ENCODE data around the gene ARHGAP8.
A peak's percentile ranks its signal among the peaks of the same experiment; 100 is the strongest.

The ARHGAP8 gene

GRCh38 chr22:44750481-44750880 lies 1.9 kb upstream of the ARHGAP8 start:
- Mint-ChIP-seq H3K4me1 (peaks cover 4% of the 10 kb centered on the region), H3K27me3 (peaks cover 38% of the 10 kb centered on the region), H3K27ac (ENCODE audit: low read depth) (no peak overlapping the region), H3K9me3 (no peaks in the 10 kb centered on the region), H3K36me3 (ENCODE audit: insufficient read depth) (peaks cover 2% of the 10 kb centered on the region), H3K4me3 (no peak overlapping the region)
- ATAC-seq (replicated peaks; ENCODE audit: extremely low read depth, poor library complexity, severe bottlenecking) (no peak), DNase-seq (ENCODE audit: low spot score in 2 of 2) (no peak)

GRCh38 chr22:44753189-44754042 lies 1.0 kb downstream of the ARHGAP8 start:
- Mint-ChIP-seq H3K9me3 (no peaks in the 10 kb centered on the region), H3K4me3 (peak overlapping the region; percentile 68), H3K27ac (ENCODE audit: low read depth) (no peak overlapping the region), H3K27me3 (peaks cover 68% of the 10 kb centered on the region), H3K36me3 (ENCODE audit: insufficient read depth) (no peaks in the 10 kb centered on the region), H3K4me1 (peaks cover 4% of the 10 kb centered on the region)
- ATAC-seq (replicated peaks; ENCODE audit: extremely low read depth, poor library complexity, severe bottlenecking) = no peak
- no peak for DNase-seq (ENCODE audit: low spot score in 2 of 2)

DNA sequence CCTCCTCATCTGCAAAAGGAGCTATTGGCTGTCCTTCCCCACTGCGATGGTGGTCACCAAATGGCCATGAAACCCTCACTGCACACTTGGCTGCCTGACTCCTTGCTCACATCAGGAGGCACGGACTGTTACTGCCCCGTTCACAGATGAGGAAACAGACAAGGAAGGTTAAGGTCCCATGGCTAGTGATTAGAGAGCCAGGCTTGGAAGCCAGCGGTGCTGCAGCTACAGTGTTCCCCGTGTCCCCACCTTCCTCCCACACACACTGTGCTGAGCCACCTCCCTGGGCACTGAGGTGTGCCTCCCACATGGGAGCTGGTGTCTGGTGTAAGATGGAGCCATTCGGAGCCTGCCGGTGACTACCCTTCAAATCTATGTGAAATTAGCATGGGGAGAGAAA lies 2.6 kb downstream of the ARHGAP8 start:
- Mint-ChIP-seq H3K4me3 (no peak overlapping the region), H3K9me3 (no peaks in the 10 kb centered on the region), H3K27me3 (peaks cover 75% of the 10 kb centered on the region), H3K27ac (ENCODE audit: low read depth) (no peak overlapping the region), H3K36me3 (ENCODE audit: insufficient read depth) (peaks cover 2% of the 10 kb centered on the region), H3K4me1 (peaks cover 4% of the 10 kb centered on the region)
- DNase-seq (ENCODE audit: low spot score in 2 of 2) = no peak
- no peak for ATAC-seq (replicated peaks; ENCODE audit: extremely low read depth, poor library complexity, severe bottlenecking)

DNA sequence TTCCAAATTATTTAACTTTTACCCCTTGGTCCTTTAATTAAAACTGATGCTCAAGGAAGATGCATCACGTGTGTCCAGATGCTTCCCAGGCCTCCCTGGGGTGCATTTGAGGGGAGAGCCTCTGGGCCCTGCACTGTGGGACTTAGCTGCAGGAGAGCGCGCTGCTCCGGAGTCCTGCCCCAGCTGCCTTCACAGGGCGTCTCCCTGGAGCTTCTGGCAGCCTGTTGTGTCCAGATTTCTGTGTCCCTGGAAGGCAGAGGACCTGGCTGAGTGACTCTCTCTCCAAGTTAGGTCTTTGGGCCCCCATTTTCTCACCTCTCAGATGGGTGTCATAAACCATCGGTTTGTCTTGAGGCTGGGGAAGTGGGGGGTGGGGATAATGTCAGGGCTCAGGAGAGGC lies 3.0 kb downstream of the ARHGAP8 start:
- H3K9me3 Mint-ChIP-seq = no peaks in the 10 kb centered on the region
- H3K36me3 Mint-ChIP-seq (ENCODE audit: insufficient read depth) = peaks cover 2% of the 10 kb centered on the region
- DNase-seq (ENCODE audit: low spot score in 2 of 2) = no peak
- H3K4me3 Mint-ChIP-seq = no peak overlapping the region
- H3K4me1 Mint-ChIP-seq = peaks cover 4% of the 10 kb centered on the region
- no peak overlapping the region for H3K27ac Mint-ChIP-seq (ENCODE audit: low read depth)
- ATAC-seq (replicated peaks; ENCODE audit: extremely low read depth, poor library complexity, severe bottlenecking) = no peak
- peaks cover 70% of the 10 kb centered on the region for H3K27me3 Mint-ChIP-seq

DNA sequence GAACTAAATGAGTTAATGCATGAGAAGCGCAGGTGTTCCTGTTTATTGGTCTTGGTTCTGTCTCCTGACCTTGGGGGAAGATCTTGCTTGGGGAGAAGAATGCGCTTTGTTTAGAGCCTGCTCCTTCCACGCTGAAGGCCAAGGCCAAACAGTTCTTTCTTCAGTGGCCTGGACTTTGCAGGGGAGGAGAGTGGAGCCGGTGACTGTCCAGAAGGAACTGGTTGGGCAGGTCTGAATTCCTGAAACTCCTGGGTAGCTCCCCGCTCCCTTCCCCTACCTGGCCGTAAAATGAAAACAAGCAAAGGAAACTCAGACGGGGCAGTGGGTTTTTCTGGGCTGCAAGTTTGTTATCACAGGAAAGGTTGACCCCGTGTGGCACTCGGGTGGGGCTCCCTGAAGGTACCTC lies 3.6 kb downstream of the ARHGAP8 start:
- peaks cover 2% of the 10 kb centered on the region for H3K36me3 Mint-ChIP-seq (ENCODE audit: insufficient read depth)
- peaks cover 4% of the 10 kb centered on the region for H3K4me1 Mint-ChIP-seq

GRCh38 chr22:44758344-44758973 lies 6.1 kb downstream of the ARHGAP8 start:
- ATAC-seq (replicated peaks; ENCODE audit: extremely low read depth, poor library complexity, severe bottlenecking) (no peak), DNase-seq (ENCODE audit: low spot score in 2 of 2) (no peak)
- Mint-ChIP-seq H3K27ac (ENCODE audit: low read depth) (no peak overlapping the region), H3K36me3 (ENCODE audit: insufficient read depth) (peaks cover 3% of the 10 kb centered on the region), H3K4me3 (no peak overlapping the region), H3K9me3 (no peaks in the 10 kb centered on the region), H3K27me3 (peaks cover 72% of the 10 kb centered on the region), H3K4me1 (no peaks in the 10 kb centered on the region)

More for the DNA sequence above, 3.6 kb downstream of the ARHGAP8 start:
- ATAC-seq (replicated peaks; ENCODE audit: extremely low read depth, poor library complexity, severe bottlenecking) = no peak
- H3K27me3 Mint-ChIP-seq = peaks cover 69% of the 10 kb centered on the region
- no peaks in the 10 kb centered on the region for H3K9me3 Mint-ChIP-seq
- H3K27ac Mint-ChIP-seq (ENCODE audit: low read depth) = no peak overlapping the region
- H3K4me3 Mint-ChIP-seq = no peak overlapping the region
- DNase-seq (ENCODE audit: low spot score in 2 of 2) = no peak

GRCh38 chr22:44759001-44759400 lies 6.6 kb downstream of the ARHGAP8 start:
- DNase-seq (ENCODE audit: low spot score in 2 of 2) (no peak), ATAC-seq (replicated peaks; ENCODE audit: extremely low read depth, poor library complexity, severe bottlenecking) (no peak)
- H3K27me3 Mint-ChIP-seq = peaks cover 66% of the 10 kb centered on the region
- H3K27ac Mint-ChIP-seq (ENCODE audit: low read depth) = no peak overlapping the region
- peaks cover 3% of the 10 kb centered on the region for H3K36me3 Mint-ChIP-seq (ENCODE audit: insufficient read depth)
- H3K9me3 Mint-ChIP-seq = no peaks in the 10 kb centered on the region
- no peaks in the 10 kb centered on the region for H3K4me1 Mint-ChIP-seq
- H3K4me3 Mint-ChIP-seq = no peak overlapping the region

DNA sequence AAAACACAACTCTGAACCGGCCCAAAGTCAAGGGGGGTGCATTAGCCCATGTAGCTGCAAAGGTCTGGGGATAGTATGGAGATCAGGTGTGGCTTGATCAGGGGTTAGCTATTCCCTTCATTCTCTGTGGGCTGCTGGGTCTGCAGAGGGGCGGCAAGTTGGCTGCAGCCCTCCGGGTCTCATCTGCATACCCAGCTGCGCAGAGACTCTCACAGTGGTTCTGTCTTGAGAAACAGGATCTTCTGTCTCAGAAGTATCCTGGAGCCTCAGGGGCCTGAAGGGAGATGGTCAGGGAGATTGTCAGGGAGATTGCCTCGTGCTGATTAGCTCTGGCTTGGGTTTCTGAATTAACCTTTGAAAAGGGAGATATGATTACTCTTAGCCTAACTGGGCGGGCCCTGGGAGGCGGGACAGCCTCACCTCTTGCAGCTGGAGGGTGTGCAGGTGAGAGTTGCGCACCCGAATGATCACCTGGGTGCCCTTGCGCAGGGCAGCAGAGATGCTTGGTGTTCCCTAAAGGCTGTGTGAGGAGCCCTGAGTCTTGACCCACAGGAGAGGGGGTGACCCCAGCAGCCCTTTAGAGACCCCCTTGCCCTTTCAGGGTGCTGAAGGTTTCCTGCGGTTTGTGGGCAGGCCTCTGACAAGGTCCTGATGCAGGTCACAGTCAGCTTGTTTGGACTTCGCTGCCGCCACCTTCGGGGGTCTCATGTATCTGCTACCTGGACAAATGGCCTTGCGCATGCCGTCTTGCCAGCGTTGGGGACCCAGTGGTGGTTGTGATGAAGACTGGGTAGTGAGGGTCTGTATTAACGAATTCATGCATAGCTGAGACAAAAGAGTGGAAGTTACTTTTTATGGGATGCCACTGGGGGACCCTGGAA lies 7.3 kb downstream of the ARHGAP8 start:
- Mint-ChIP-seq H3K27me3 (peaks cover 60% of the 10 kb centered on the region), H3K36me3 (ENCODE audit: insufficient read depth) (peaks cover 3% of the 10 kb centered on the region), H3K9me3 (no peaks in the 10 kb centered on the region), H3K4me3 (no peak overlapping the region), H3K4me1 (no peaks in the 10 kb centered on the region), H3K27ac (ENCODE audit: low read depth) (no peak overlapping the region)
- ATAC-seq (replicated peaks; ENCODE audit: extremely low read depth, poor library complexity, severe bottlenecking) = no peak
- no peak for DNase-seq (ENCODE audit: low spot score in 2 of 2)

GRCh38 chr22:44760476-44760875 lies 8.1 kb downstream of the ARHGAP8 start:
- Mint-ChIP-seq H3K36me3 (ENCODE audit: insufficient read depth) (peaks cover 3% of the 10 kb centered on the region), H3K4me3 (no peak overlapping the region), H3K9me3 (no peaks in the 10 kb centered on the region), H3K4me1 (no peaks in the 10 kb centered on the region), H3K27ac (ENCODE audit: low read depth) (no peak overlapping the region), H3K27me3 (peaks cover 52% of the 10 kb centered on the region)
- DNase-seq (ENCODE audit: low spot score in 2 of 2) (no peak), ATAC-seq (replicated peaks; ENCODE audit: extremely low read depth, poor library complexity, severe bottlenecking) (no peak)

DNA sequence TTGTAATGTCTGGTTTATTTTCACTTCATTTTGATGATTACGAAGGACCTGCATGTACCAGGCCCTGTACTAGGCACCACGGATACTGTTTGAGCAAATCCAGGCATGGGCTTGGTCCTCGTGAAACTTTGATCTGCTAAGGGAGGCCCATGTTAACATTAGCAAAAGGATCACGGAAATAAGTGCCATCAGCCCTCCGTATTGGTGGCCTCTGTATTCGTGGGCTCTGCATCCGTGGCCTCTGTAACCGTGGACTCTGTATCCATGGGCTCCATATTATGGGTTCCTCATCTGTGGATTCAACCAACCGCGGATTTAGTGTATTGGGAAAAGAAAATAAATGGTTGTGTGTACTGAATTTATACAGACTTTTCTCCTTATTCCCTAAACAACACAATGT lies 8.7 kb downstream of the ARHGAP8 start:
- H3K36me3 Mint-ChIP-seq (ENCODE audit: insufficient read depth) = peaks cover 3% of the 10 kb centered on the region
- no peak overlapping the region for H3K4me3 Mint-ChIP-seq
- ATAC-seq (replicated peaks; ENCODE audit: extremely low read depth, poor library complexity, severe bottlenecking) = no peak
- H3K27me3 Mint-ChIP-seq = peaks cover 46% of the 10 kb centered on the region
- no peaks in the 10 kb centered on the region for H3K9me3 Mint-ChIP-seq
- no peak for DNase-seq (ENCODE audit: low spot score in 2 of 2)
- no peaks in the 10 kb centered on the region for H3K4me1 Mint-ChIP-seq
- no peak overlapping the region for H3K27ac Mint-ChIP-seq (ENCODE audit: low read depth)

DNA sequence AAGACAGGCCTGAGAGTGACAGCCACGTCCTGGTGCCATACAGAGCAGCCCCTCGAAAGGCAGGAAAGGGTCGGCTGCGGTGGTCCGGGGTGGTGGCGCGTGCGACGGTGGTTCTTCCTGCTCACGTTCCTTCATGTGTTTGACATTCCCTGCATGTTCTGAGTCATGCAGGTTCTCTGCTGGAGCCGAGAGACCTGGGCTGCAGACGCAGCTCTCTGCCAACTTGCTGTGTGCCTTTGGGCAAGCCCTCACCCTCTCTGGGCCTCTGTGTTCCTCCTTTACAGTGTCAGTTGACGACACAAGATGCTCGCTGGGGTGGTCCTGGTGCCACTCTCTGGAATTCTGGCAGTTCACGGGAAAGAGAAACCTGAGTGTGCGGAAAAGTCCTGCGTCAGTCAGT lies 12.0 kb downstream of the ARHGAP8 start:
- Mint-ChIP-seq H3K4me3 (no peak overlapping the region), H3K9me3 (no peaks in the 10 kb centered on the region), H3K27ac (ENCODE audit: low read depth) (no peak overlapping the region), H3K27me3 (peaks cover 13% of the 10 kb centered on the region), H3K4me1 (no peaks in the 10 kb centered on the region), H3K36me3 (ENCODE audit: insufficient read depth) (peaks cover 5% of the 10 kb centered on the region)
- ATAC-seq (replicated peaks; ENCODE audit: extremely low read depth, poor library complexity, severe bottlenecking) = no peak
- no peak for DNase-seq (ENCODE audit: low spot score in 2 of 2)

GRCh38 chr22:44764974-44765373 lies 12.6 kb downstream of the ARHGAP8 start:
- Mint-ChIP-seq H3K27ac (ENCODE audit: low read depth) (no peak overlapping the region), H3K27me3 (peaks cover 10% of the 10 kb centered on the region), H3K36me3 (ENCODE audit: insufficient read depth) (peaks cover 3% of the 10 kb centered on the region), H3K4me1 (no peaks in the 10 kb centered on the region), H3K9me3 (no peaks in the 10 kb centered on the region), H3K4me3 (no peak overlapping the region)
- no peak for ATAC-seq (replicated peaks; ENCODE audit: extremely low read depth, poor library complexity, severe bottlenecking)
- DNase-seq (ENCODE audit: low spot score in 2 of 2) = no peak

Data from central memory CD8-positive, alpha-beta T cell (primary cell).